HEK293 (cell line): ENCODE results near the gene PTCRA.

ENCODE experiments used
- AEBP2 ChIP-seq: fragments of 450-650 bp; formaldehyde crosslinking; IDR thresholded peaks from 2 replicates; pipeline ENCODE4 v1.5.1; 2016; ENCODE audit warnings: missing biosample characterization, missing genetic modification characterization, borderline replicate concordance
- HOXC10 ChIP-seq: sonication (generic); formaldehyde crosslinking; IDR thresholded peaks from 2 replicates; pipeline ENCODE4 v1.8.1; 2023; ENCODE audit warnings: mild to moderate bottlenecking, missing genetic modification reagents
- INSM2 ChIP-seq: fragments of 450-650 bp; formaldehyde crosslinking; IDR thresholded peaks from 2 replicates; pipeline ENCODE4 v1.5.1; 2016; ENCODE audit warnings: missing biosample characterization, missing genetic modification characterization
- MYNN ChIP-seq: fragments of 450-650 bp; formaldehyde crosslinking; IDR thresholded peaks from 2 replicates; pipeline ENCODE4 v1.5.1; 2016; ENCODE audit warnings: missing biosample characterization, missing genetic modification characterization, borderline replicate concordance
- PRDM4 ChIP-seq: fragments of 450-650 bp; formaldehyde crosslinking; IDR thresholded peaks from 2 replicates; pipeline ENCODE4 v1.5.1; 2017; ENCODE audit warnings: missing biosample characterization, missing genetic modification characterization
- REPIN1 ChIP-seq: fragments of 450-650 bp; formaldehyde crosslinking; IDR thresholded peaks from 2 replicates; pipeline ENCODE4 v1.5.1; 2017; ENCODE audit warnings: missing biosample characterization, missing genetic modification characterization, low read depth
- TRIM28 ChIP-seq: IDR thresholded peaks from 2 replicates; pipeline ENCODE4 v1.6.1; 2011; ENCODE audit warnings: low read length, control low read depth, borderline replicate concordance
- TSHZ1 ChIP-seq: fragments of 450-650 bp; formaldehyde crosslinking; IDR thresholded peaks from 2 replicates; pipeline ENCODE4 v1.5.1; 2016; ENCODE audit warnings: missing biosample characterization, missing genetic modification characterization, borderline replicate concordance
- ZBTB49 ChIP-seq: fragments of 450-650 bp; formaldehyde crosslinking; IDR thresholded peaks from 2 replicates; pipeline ENCODE4 v1.5.1; 2016; ENCODE audit warnings: missing biosample characterization, missing genetic modification characterization, low read depth
- ZNF169 ChIP-seq: fragments of 450-650 bp; formaldehyde crosslinking; IDR thresholded peaks from 2 replicates; pipeline ENCODE4 v1.5.1; 2016; ENCODE audit warnings: missing biosample characterization, missing genetic modification characterization
- ZNF174 ChIP-seq: fragments of 450-650 bp; formaldehyde crosslinking; IDR thresholded peaks from 2 replicates; pipeline ENCODE4 v1.5.0; 2017; ENCODE audit warnings: missing biosample characterization, mild to moderate bottlenecking, missing genetic modification characterization
- ZNF175 ChIP-seq: fragments of 450-650 bp; formaldehyde crosslinking; IDR thresholded peaks from 2 replicates; pipeline ENCODE4 v1.5.1; 2016; ENCODE audit warnings: missing biosample characterization, missing genetic modification characterization
- ZNF292 ChIP-seq: fragments of 450-650 bp; formaldehyde crosslinking; IDR thresholded peaks from 2 replicates; pipeline ENCODE4 v1.5.1; 2016; ENCODE audit warnings: low read depth, missing biosample characterization, missing genetic modification characterization, borderline replicate concordance
- ZNF341 ChIP-seq: fragments of 450-650 bp; formaldehyde crosslinking; IDR thresholded peaks from 2 replicates; pipeline ENCODE4; 2016; ENCODE audit warnings: low read depth, missing biosample characterization, missing genetic modification characterization
- ZNF354C ChIP-seq: fragments of 450-650 bp; formaldehyde crosslinking; IDR thresholded peaks from 2 replicates; pipeline ENCODE4 v1.5.1; 2016; ENCODE audit warnings: missing biosample characterization, missing genetic modification characterization, low read depth, borderline replicate concordance
- ZNF362 ChIP-seq: fragments of 450-650 bp; formaldehyde crosslinking; IDR thresholded peaks from 2 replicates; pipeline ENCODE4 v1.5.1; 2016; ENCODE audit warnings: missing biosample characterization, missing genetic modification characterization
- ZNF37A ChIP-seq: fragments of 450-650 bp; IDR thresholded peaks from 2 replicates; pipeline ENCODE4 v1.5.1; 2018; ENCODE audit warnings: missing biosample characterization, missing genetic modification characterization
- ZNF391 ChIP-seq: fragments of 450-650 bp; formaldehyde crosslinking; IDR thresholded peaks from 2 replicates; pipeline ENCODE4 v1.5.1; 2016; ENCODE audit warnings: low read depth, missing biosample characterization, missing genetic modification characterization, borderline replicate concordance
- ZNF404 ChIP-seq: fragments of 450-650 bp; formaldehyde crosslinking; IDR thresholded peaks from 2 replicates; pipeline ENCODE4 v1.5.1; 2017; ENCODE audit warnings: missing biosample characterization, missing genetic modification characterization
- ZNF433 ChIP-seq: fragments of 450-650 bp; formaldehyde crosslinking; IDR thresholded peaks from 2 replicates; pipeline ENCODE4 v1.5.1; 2016; ENCODE audit warnings: missing biosample characterization, missing genetic modification characterization, low read depth
- ZNF501 ChIP-seq: fragments of 450-650 bp; formaldehyde crosslinking; IDR thresholded peaks from 2 replicates; pipeline ENCODE4 v1.5.1; 2016; ENCODE audit warnings: missing biosample characterization, missing genetic modification characterization
- ZNF639 ChIP-seq: fragments of 450-650 bp; formaldehyde crosslinking; IDR thresholded peaks from 2 replicates; pipeline ENCODE4 v1.5.1; 2016; ENCODE audit warnings: missing biosample characterization, missing genetic modification characterization
- ZNF660 ChIP-seq: fragments of 450-650 bp; IDR thresholded peaks from 2 replicates; pipeline ENCODE4 v1.5.1; 2018; ENCODE audit warnings: missing biosample characterization, mild to moderate bottlenecking, missing genetic modification characterization

The PTCRA gene

GRCh38 chr6:42928986-42929820 lies 13.3 kb downstream of the PTCRA start, which contains the start of gene CNPY3 (continued):
- TF ChIP-seq ZBTB49 (no peak), PRDM4 (tag by site-specific recombination) (no peak; the same call in 1 of the 2 replicates), MYNN (no peak), ZNF292 (no peak), INSM2 (tag by site-specific recombination) (peak; percentile 61; the same call in 1 of the 2 replicates), AEBP2 (tag by site-specific recombination) (no peak), ZNF433 (tag by site-specific recombination) (no peak), REPIN1 (no peak), ZNF391 (tag by site-specific recombination) (peak; percentile 88; the same call in 1 of the 2 replicates), ZNF404 (tag by site-specific recombination) (no peak), ZNF362 (no peak), HOXC10 (CRISPR knock-in tag) (no peak), ZNF501 (tag by site-specific recombination) (peak; percentile 90), TRIM28 (peak; percentile 57), ZNF174 (no peak), ZNF341 (tag by site-specific recombination) (peak; percentile 96), ZNF354C (tag by site-specific recombination) (no peak), ZNF169 (tag by site-specific recombination) (no peak), ZNF37A (tag by site-specific recombination) (no peak), TSHZ1 (peak; percentile 34; the same call in 1 of the 2 replicates), ZNF660 (tag by site-specific recombination) (peak; percentile 76), ZNF175 (no peak), ZNF639 (tag by site-specific recombination) (peak; percentile 75)
